Thymus (tissue), 11 donors: ENCODE results near the gene CCDC159. TPM values are rescaled to one million over a fixed set of nuclear protein-coding genes. Genes with fewer than 3 reads are reported as not detected.
A peak's percentile ranks its signal among the peaks of the same experiment; 100 is the strongest.

Experiments
- DNase-seq, 9 donors: peaks; one replicate each; pipeline ENCODE4 v3.0.0-alpha.2; 2013; ENCODE audit warnings: low spot score in 9 of 9, low read depth in 6 of 9, missing footprints in 1 of 9
- H3K27ac ChIP-seq, 2 donors: one replicate each; pipeline ENCODE4 v1.5.1; 2013; ENCODE audit warnings: control low read depth in 1 of 2, low read depth in 1 of 2, low read length in 1 of 2, mild to moderate bottlenecking in 1 of 2, moderate library complexity in 1 of 2
- H3K27me3 ChIP-seq, 2 donors: one replicate each; pipeline ENCODE4 v1.5.1; 2013; ENCODE audit warnings: low read length in 1 of 2; ENCODE audit not compliant: control insufficient read depth in 2 of 2, insufficient read depth in 1 of 2
- H3K36me3 ChIP-seq, 2 donors: one replicate each; pipeline ENCODE4 v1.5.1; 2013; ENCODE audit warnings: low read length in 1 of 2, mild to moderate bottlenecking in 1 of 2, moderate library complexity in 1 of 2; ENCODE audit not compliant: control insufficient read depth in 2 of 2, insufficient read depth in 2 of 2
- H3K4me1 ChIP-seq, 2 donors: one replicate each; pipeline ENCODE4 v1.5.1; 2013; ENCODE audit warnings: low read length in 2 of 2; ENCODE audit not compliant: control insufficient read depth in 2 of 2, insufficient read depth in 2 of 2
- H3K4me3 ChIP-seq, 2 donors: one replicate each; pipeline ENCODE4 v1.5.1; 2013; ENCODE audit warnings: low read length in 2 of 2, control low read depth in 1 of 2, mild to moderate bottlenecking in 1 of 2
- H3K9me3 ChIP-seq, 2 donors: one replicate each; pipeline ENCODE4 v1.5.1; 2013; ENCODE audit warnings: low read length in 1 of 2, mild to moderate bottlenecking in 1 of 2; ENCODE audit not compliant: control insufficient read depth in 2 of 2, insufficient read depth in 1 of 2
- WGBS: extraction: QIAGEN DNeasy Blood & Tissue Kit; methylation state at CpG from one replicate; pipeline ENCODE4 v1.1.7; 2013; 5-methylcytosine and 5-hydroxymethylcytosine counted together
- polyA plus RNA-seq: library from polyadenylated mRNA; stranded (reverse); fragments of 200-250 nt; gene quantifications from one replicate; pipeline ENCODE4 v1.2.3, GENCODE V29; 2013
- total RNA-seq: library from RNA; stranded (reverse); fragments of 120-200 nt; gene quantifications from one replicate; pipeline ENCODE4 v1.2.4, GENCODE V29; 2013
- donor health status: healthy.

Gene CCDC159
- total and polyA plus RNA-seq, 2 donors: 9.4 to 56.9 TPM

- Histone ChIP-seq H3K4me3 (peak overlapping the region; percentile 54 to 55), H3K4me1 (peaks cover 13 to 48% of the 10 kb centered on the region in 2 donors), H3K27ac (peak overlapping the region; percentile 87 to 90), H3K36me3 (peaks cover 6 to 14% of the 10 kb centered on the region in 2 donors), H3K9me3 (peaks cover 0 to 19% of the 10 kb centered on the region in 2 donors), H3K27me3 (peaks cover 30 to 45% of the 10 kb centered on the region in 2 donors)
- DNase-seq: peak; percentile 90 to 99 (median 96)
- 3% methylated on average over 54 of the region's 54 CpGs for WGBS
These were observed 34.6 kb downstream of the CCDC159 start for GRCh38 chr19:11380653-11381537.

DNA sequence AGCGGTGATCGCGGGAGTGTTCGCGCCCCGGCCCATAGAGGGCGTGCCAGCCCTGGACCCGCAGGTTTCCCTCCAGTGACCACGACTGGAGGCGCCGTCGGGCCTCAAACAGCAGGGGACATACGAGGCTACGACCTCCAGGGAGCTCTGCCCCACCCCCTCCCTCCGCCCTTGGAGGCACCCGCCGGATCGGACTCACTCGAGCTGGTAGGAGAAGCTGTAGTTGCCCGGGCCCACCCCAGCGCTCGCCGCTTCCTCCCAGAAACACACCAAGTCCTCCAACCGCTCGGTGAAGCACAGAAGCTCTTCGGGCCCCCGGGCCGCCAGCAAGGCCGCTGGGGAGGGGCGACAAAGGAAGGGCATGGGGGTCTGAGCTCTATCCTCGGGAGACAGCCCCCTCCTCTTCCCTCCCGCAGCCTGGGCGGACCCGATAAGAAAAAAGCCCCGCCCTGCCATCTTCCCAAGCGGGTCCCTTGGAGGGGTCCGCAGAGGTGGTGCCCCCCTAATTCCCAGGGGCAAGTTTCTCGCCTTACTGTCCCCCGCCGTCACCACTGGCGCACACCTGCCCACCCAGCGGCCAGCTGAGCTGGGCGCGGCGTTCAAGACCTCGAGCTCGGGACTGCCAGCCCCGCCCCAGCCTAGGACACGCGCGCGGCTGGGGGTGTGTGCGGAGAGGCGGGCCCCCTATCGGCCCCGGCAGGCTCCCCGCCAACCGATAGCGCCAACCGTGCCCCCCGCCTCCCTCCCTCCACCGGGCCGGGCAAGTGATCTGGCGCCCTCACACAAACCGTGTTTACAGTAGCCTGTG, 36.8 kb downstream of the CCDC159 start:
- peak overlapping the region in 1 of 2 donors; percentile 14 for H3K4me3 ChIP-seq
- H3K36me3 ChIP-seq: peaks cover 1 to 7% of the 10 kb centered on the region in 2 donors
- DNase-seq: peak in 1 of 9 donors; percentile 42
- no peak overlapping the region for H3K27ac ChIP-seq
- peaks cover 0 to 19% of the 10 kb centered on the region in 2 donors for H3K9me3 ChIP-seq
- peaks cover 8 to 32% of the 10 kb centered on the region in 2 donors for H3K4me1 ChIP-seq
- WGBS: 2% methylated on average over 65 of the region's 65 CpGs
- peaks cover 32 to 59% of the 10 kb centered on the region in 2 donors for H3K27me3 ChIP-seq

- 3% methylated on average over 9 of the region's 9 CpGs for WGBS
- H3K27ac ChIP-seq: peak overlapping the region in 1 of 2 donors; percentile 5
- no peak overlapping the region for H3K4me3 ChIP-seq
- peaks cover 8 to 32% of the 10 kb centered on the region in 2 donors for H3K4me1 ChIP-seq
- no peak for DNase-seq
- H3K36me3 ChIP-seq: peaks cover 0 to 1% of the 10 kb centered on the region in 2 donors
- H3K27me3 ChIP-seq: peaks cover 32 to 59% of the 10 kb centered on the region in 2 donors
- peaks cover 0 to 19% of the 10 kb centered on the region in 2 donors for H3K9me3 ChIP-seq
These were observed 37.4 kb downstream of the CCDC159 start for GRCh38 chr19:11383706-11384048.

DNA sequence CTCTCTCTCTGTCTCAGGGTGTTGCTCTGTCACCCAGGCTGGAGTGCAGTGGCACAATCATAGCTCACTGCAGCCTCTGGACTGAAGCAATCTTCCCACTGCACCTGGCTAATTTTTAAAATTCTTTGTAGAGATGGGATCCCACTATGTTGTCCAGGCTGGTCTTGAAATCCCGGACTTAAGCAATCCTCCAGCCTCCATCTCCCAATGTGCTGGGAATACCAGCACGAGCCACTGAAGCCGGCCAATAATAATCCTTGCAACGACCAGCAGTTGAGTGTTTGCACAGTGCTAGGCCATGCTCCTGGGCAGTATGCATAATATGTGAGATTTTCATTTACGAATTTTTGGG, 38.4 kb downstream of the CCDC159 start:
- 97% methylated on average over 5 of the region's 5 CpGs for WGBS
- no peak for DNase-seq
- H3K4me3 ChIP-seq: no peak overlapping the region
- peaks cover 8 to 32% of the 10 kb centered on the region in 2 donors for H3K4me1 ChIP-seq
- peaks cover 0 to 19% of the 10 kb centered on the region in 2 donors for H3K9me3 ChIP-seq
- peaks cover 32 to 59% of the 10 kb centered on the region in 2 donors for H3K27me3 ChIP-seq
- H3K27ac ChIP-seq: no peak overlapping the region
- H3K36me3 ChIP-seq: no peaks in the 10 kb centered on the region

DNA sequence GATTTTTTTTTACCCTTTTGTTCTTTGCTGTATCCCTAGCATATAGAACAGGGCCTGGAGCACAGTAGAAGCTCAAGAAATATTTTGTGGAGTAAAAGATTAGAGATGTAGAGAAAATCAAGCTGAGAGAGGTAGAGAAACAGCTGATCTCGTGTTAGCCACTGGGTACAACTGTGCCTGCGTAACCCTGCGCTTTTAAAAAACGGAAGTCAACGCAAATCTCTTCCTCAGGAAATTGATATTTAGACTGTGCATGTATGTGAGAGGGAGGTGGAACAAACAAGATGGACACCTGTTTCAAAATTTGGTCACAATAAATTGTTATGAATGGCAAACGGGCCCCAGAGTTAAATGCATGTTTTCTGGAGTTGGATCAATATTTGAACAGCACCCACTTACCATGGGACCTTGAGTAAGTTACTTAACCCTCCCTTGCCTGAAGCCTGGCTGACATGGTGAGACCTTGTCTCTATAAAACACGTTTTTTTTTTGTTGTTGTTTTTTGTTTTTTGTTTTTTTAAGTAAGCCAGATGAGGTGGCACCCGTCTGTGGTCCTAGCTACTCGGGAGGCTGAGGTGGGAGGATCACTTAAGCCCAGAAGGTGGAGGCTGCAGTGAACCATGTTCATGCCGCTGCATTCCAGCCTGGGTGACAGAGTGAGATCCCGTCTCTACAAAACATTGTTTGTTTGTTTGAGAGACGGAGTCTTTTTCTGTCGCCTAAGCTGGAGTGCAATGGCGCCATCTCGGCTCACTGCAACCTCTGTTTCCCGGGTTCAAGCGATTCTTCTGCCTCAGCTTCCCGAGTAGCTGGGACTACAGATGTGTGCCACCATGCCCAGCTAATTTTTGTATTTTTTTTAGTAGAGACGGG, 41.1 kb downstream of the CCDC159 start:
- Histone ChIP-seq H3K9me3 (peaks cover 0 to 16% of the 10 kb centered on the region in 2 donors), H3K27ac (no peak overlapping the region), H3K4me1 (peaks cover 0 to 13% of the 10 kb centered on the region in 2 donors), H3K36me3 (no peaks in the 10 kb centered on the region), H3K27me3 (peaks cover 25 to 48% of the 10 kb centered on the region in 2 donors), H3K4me3 (no peak overlapping the region)
- 62% methylated on average over 19 of the region's 19 CpGs for WGBS
- DNase-seq: peak in 1 of 9 donors; percentile 21

DNA sequence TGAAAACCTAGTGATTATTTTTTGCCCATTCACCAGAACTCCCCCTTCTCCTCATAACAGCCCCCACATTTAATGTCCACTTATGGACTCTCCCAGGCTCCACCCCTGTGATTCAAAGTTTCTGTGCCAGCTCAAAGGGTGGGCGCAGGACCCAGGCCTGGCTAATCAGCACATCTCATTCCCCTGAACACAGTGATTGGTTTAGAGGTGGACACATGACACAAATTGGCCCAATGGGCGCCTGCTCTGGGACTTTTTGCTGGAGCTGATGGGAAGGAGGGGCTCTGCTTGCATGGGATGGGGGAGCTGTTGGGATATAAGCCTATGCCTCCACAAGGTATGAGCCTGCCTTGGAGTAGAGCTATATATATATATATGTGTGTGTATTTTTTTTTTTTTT, 44.0 kb downstream of the CCDC159 start:
- H3K27me3 ChIP-seq: peaks cover 2 to 18% of the 10 kb centered on the region in 2 donors
- no peak for DNase-seq
- H3K36me3 ChIP-seq: no peaks in the 10 kb centered on the region
- H3K27ac ChIP-seq: no peak overlapping the region
- no peaks in the 10 kb centered on the region for H3K4me1 ChIP-seq
- H3K4me3 ChIP-seq: no peak overlapping the region
- 98% methylated on average over 2 of the region's 2 CpGs for WGBS
- H3K9me3 ChIP-seq: peaks cover 0 to 5% of the 10 kb centered on the region in 2 donors

DNA sequence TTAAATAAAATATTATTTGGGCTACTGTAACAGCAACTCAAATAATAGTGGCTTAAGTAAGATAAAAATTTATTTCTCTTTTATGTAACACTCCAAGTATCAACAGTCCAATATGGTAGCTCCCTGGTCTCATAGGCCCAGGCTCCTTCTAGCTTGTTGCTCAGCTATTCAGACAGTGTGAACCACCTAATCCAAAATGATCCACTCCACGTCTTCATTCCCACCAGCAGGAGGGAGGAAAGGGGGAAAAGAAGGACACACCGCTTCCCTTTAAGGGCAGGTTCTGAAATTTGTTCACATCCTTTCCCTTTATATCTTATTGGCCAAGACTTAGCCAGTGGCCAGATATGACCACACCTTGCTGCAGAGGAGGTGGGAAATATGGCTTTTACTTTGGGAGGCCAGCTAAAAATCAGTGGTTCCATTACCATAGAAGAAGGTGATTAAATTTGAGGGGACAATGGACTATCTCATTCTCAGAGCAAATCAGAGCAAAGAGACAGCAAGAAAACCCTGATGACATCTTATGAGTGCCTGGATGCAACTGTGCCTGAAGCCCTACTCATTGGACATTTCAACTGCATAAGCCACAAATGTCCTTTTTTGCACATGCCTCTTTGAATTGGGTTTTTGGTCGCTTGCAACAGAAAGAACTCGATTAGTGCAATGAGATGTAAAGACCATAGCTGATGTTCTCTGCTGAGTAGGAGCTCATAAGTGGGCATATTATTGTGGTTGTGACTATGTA, 44.8 kb downstream of the CCDC159 start:
- 88% methylated on average over 4 of the region's 4 CpGs for WGBS
- Histone ChIP-seq H3K36me3 (no peaks in the 10 kb centered on the region), H3K4me3 (no peak overlapping the region), H3K4me1 (no peaks in the 10 kb centered on the region), H3K9me3 (peaks cover 0 to 5% of the 10 kb centered on the region in 2 donors), H3K27ac (no peak overlapping the region), H3K27me3 (peaks cover 2 to 15% of the 10 kb centered on the region in 2 donors)
- no peak for DNase-seq

- no peaks in the 10 kb centered on the region for H3K9me3 ChIP-seq
- DNase-seq: no peak
- H3K36me3 ChIP-seq: no peaks in the 10 kb centered on the region
- no peak overlapping the region for H3K4me3 ChIP-seq
- H3K27ac ChIP-seq: no peak overlapping the region
- H3K27me3 ChIP-seq: peaks cover 0 to 6% of the 10 kb centered on the region in 2 donors
- WGBS: 97% methylated on average over 22 of the region's 22 CpGs
- H3K4me1 ChIP-seq: no peaks in the 10 kb centered on the region
These were observed 50.8 kb downstream of the CCDC159 start for GRCh38 chr19:11397089-11397610.
